ENCODE results near the gene IFI44.

GRCh38 chr1:78673120-78673519, 23.5 kb downstream of the IFI44 start:
- peak; percentile 31 to 45 for TF ChIP-seq RAD21 (IDR thresholded peaks at IDR 0.05 in 1 of 2, conservative IDR thresholded peaks at IDR 0.05 in 1 of 2; ENCODE audit: low read depth in 2 of 2, low read length in 2 of 2)
- no peak for TF ChIP-seq JUN (IDR thresholded peaks at IDR 0.05; ENCODE audit: low read depth, low read length)
- TF ChIP-seq EZH2 (IDR thresholded peaks at IDR 0.05; ENCODE audit: low read depth, low read length, severe bottlenecking) = no peak
- no peak for TF ChIP-seq E2F6 (IDR thresholded peaks at IDR 0.05)
- no peak for TF ChIP-seq POLR2A (IDR thresholded peaks at IDR 0.05; ENCODE audit: control extremely low read depth in 1 of 2, low read depth in 2 of 2, low read length in 2 of 2)
- peak; percentile 39 to 65 (median 50); a peak in 3 of 4 replicates for TF ChIP-seq CTCF (IDR thresholded peaks at IDR 0.05; ENCODE audit: control extremely low read depth in 1 of 3, insufficient read depth in 1 of 3, low read depth in 1 of 3, low read length in 3 of 3)
- no peak for TF ChIP-seq RXRA (IDR thresholded peaks at IDR 0.05; ENCODE audit: insufficient read depth, low read depth, low read length)
- TF ChIP-seq SIX5 (IDR thresholded peaks at IDR 0.05; ENCODE audit: low read depth, low read length) = no peak
- no peak for TF ChIP-seq ASH2L (IDR thresholded peaks at IDR 0.05; ENCODE audit: low read length)
- no peak for TF ChIP-seq TAF7 (optimal IDR thresholded peaks at IDR 0.05; ENCODE audit: borderline replicate concordance, low read depth, low read length)
- no peak for TF ChIP-seq SP1 (IDR thresholded peaks at IDR 0.05; ENCODE audit: low read depth, low read length)
- TF ChIP-seq EP300 (IDR thresholded peaks at IDR 0.05; ENCODE audit: borderline replicate concordance in 1 of 2, low read depth in 2 of 2, low read length in 2 of 2) = no peak
